ENCODE data around the gene DIAPH3.

Gene DIAPH3

GRCh38 chr13:59701261-59701660, 462.5 kb downstream of the DIAPH3 start:
- Histone ChIP-seq H3K9me2 (replicated peaks; ENCODE audit: low read depth, low read length) (no peaks in the 10 kb centered on the region), H3K9me3 (ENCODE audit: insufficient read depth, low read depth, low read length) (no peaks in the 10 kb centered on the region), H2AFZ (ENCODE audit: low read length) (no peak overlapping the region), H3K27me3 (ENCODE audit: insufficient read depth, low read length, poor library complexity, severe bottlenecking) (no peaks in the 10 kb centered on the region), H3K4me1 (ENCODE audit: insufficient read depth, low read length, poor library complexity, severe bottlenecking) (no peaks in the 10 kb centered on the region), H3K36me3 (ENCODE audit: insufficient read depth, low read length) (no peaks in the 10 kb centered on the region), H3K4me2 (ENCODE audit: low read depth, low read length, poor library complexity, severe bottlenecking) (no peak overlapping the region), H4K20me1 (ENCODE audit: insufficient read depth, low read length, poor library complexity, severe bottlenecking) (no peaks in the 10 kb centered on the region), H3K79me2 (ENCODE audit: insufficient read depth, low read length) (no peaks in the 10 kb centered on the region), H3F3A (ENCODE audit: low read depth) (no peaks in the 10 kb centered on the region), H3K4me3 (ENCODE audit: low read length, poor library complexity, severe bottlenecking) (no peak overlapping the region), H3K9ac (ENCODE audit: low read depth, low read length, poor library complexity, severe bottlenecking) (no peak overlapping the region)
- TF ChIP-seq, protein P1, sequence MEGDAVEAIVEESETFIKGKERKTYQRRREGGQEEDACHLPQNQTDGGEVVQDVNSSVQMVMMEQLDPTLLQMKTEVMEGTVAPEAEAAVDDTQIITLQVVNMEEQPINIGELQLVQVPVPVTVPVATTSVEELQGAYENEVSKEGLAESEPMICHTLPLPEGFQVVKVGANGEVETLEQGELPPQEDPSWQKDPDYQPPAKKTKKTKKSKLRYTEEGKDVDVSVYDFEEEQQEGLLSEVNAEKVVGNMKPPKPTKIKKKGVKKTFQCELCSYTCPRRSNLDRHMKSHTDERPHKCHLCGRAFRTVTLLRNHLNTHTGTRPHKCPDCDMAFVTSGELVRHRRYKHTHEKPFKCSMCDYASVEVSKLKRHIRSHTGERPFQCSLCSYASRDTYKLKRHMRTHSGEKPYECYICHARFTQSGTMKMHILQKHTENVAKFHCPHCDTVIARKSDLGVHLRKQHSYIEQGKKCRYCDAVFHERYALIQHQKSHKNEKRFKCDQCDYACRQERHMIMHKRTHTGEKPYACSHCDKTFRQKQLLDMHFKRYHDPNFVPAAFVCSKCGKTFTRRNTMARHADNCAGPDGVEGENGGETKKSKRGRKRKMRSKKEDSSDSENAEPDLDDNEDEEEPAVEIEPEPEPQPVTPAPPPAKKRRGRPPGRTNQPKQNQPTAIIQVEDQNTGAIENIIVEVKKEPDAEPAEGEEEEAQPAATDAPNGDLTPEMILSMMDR (conservative IDR thresholded peaks at IDR 0.05; ENCODE audit: low read length) = no peak
- TF ChIP-seq EZH2phosphoT487 (IDR thresholded peaks at IDR 0.05; ENCODE audit: borderline replicate concordance) = no peak

DNA sequence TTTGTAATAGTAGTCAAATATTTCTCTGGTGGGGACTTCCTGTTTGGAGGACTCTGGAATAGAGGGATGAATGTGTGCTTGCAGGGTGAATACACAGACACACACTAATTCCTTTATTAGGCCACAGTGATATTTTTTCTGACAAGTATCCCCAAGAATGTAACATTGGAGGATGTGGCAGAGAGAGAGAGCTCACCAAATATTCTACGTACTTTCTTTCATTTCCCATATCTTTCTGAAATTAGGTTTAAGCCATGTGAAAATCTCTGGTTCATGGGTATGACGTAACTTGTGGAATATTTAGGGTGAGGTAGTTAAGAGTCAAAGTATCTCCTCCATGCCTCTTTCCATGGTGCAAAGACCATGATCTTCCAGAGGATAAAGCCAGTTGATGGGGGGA, 463.4 kb downstream of the DIAPH3 start:
- no peaks in the 10 kb centered on the region for H3K79me2 ChIP-seq (ENCODE audit: insufficient read depth, low read length)
- no peaks in the 10 kb centered on the region for H3K9me2 ChIP-seq (replicated peaks; ENCODE audit: low read depth, low read length)
- H3K4me1 ChIP-seq (ENCODE audit: insufficient read depth, low read length, poor library complexity, severe bottlenecking) = no peaks in the 10 kb centered on the region
- no peak overlapping the region for H2AFZ ChIP-seq (ENCODE audit: low read length)
- H3K4me2 ChIP-seq (ENCODE audit: low read depth, low read length, poor library complexity, severe bottlenecking) = no peak overlapping the region
- H3K27me3 ChIP-seq (ENCODE audit: insufficient read depth, low read length, poor library complexity, severe bottlenecking) = no peaks in the 10 kb centered on the region
- TF ChIP-seq, protein P1 (conservative IDR thresholded peaks at IDR 0.05; ENCODE audit: low read length) = no peak
- no peaks in the 10 kb centered on the region for H3K36me3 ChIP-seq (ENCODE audit: insufficient read depth, low read length)
- H3K9ac ChIP-seq (ENCODE audit: low read depth, low read length, poor library complexity, severe bottlenecking) = no peak overlapping the region
- H4K20me1 ChIP-seq (ENCODE audit: insufficient read depth, low read length, poor library complexity, severe bottlenecking) = no peaks in the 10 kb centered on the region
- H3F3A ChIP-seq (ENCODE audit: low read depth) = no peaks in the 10 kb centered on the region
- H3K9me3 ChIP-seq (ENCODE audit: insufficient read depth, low read depth, low read length) = no peaks in the 10 kb centered on the region
- no peak overlapping the region for H3K4me3 ChIP-seq (ENCODE audit: low read length, poor library complexity, severe bottlenecking)

- Histone ChIP-seq H3F3A (ENCODE audit: low read depth) (no peaks in the 10 kb centered on the region), H3K9ac (ENCODE audit: low read depth, low read length, poor library complexity, severe bottlenecking) (no peak overlapping the region), H3K36me3 (ENCODE audit: insufficient read depth, low read length) (no peaks in the 10 kb centered on the region), H3K4me2 (ENCODE audit: low read depth, low read length, poor library complexity, severe bottlenecking) (no peak overlapping the region), H3K9me2 (replicated peaks; ENCODE audit: low read depth, low read length) (no peaks in the 10 kb centered on the region), H3K9me3 (ENCODE audit: insufficient read depth, low read depth, low read length) (no peaks in the 10 kb centered on the region), H2AFZ (ENCODE audit: low read length) (no peak overlapping the region), H3K4me3 (ENCODE audit: low read length, poor library complexity, severe bottlenecking) (no peak overlapping the region), H4K20me1 (ENCODE audit: insufficient read depth, low read length, poor library complexity, severe bottlenecking) (no peaks in the 10 kb centered on the region), H3K4me1 (ENCODE audit: insufficient read depth, low read length, poor library complexity, severe bottlenecking) (peaks cover 6% of the 10 kb centered on the region), H3K79me2 (ENCODE audit: insufficient read depth, low read length) (no peaks in the 10 kb centered on the region), H3K27me3 (ENCODE audit: insufficient read depth, low read length, poor library complexity, severe bottlenecking) (no peaks in the 10 kb centered on the region)
- TF ChIP-seq EZH2phosphoT487 (IDR thresholded peaks at IDR 0.05; ENCODE audit: borderline replicate concordance) = no peak
- TF ChIP-seq, protein P1 (conservative IDR thresholded peaks at IDR 0.05; ENCODE audit: low read length) = no peak
Measured at GRCh38 chr13:59696271-59696670, 467.5 kb downstream of the DIAPH3 start.
